Adipose tissue (tissue), 3 donors: ENCODE measurements around the gene GALNT16. TPM values are rescaled to one million over a fixed set of nuclear protein-coding genes. Genes with fewer than 3 reads are reported as not detected.
"Not testable (repeated sequence)": the region's sequence is repeated elsewhere in the genome, so short reads cannot be mapped to it uniquely, and the experiment has no call there.

Source experiments
- H3K27ac ChIP-seq: one replicate; pipeline ENCODE4 v1.5.1; 2013; ENCODE audit warnings: low read depth, low read length
- WGBS, 3 donors: extraction: QIAGEN DNeasy Blood & Tissue Kit; methylation state at CpG; one replicate each; pipeline ENCODE4 v1.1.7; 2013; 5-methylcytosine and 5-hydroxymethylcytosine counted together
- polyA plus RNA-seq, 3 donors: library from polyadenylated mRNA; stranded (reverse); fragments of 200-250 nt; gene quantifications; one replicate each; pipeline ENCODE4 v1.2.3, GENCODE V29; 2013
- donor health status: healthy with polysubstance abuse.
- donor health status: Bipolar disorder and iron deficiency.
- donor health status: healthy.

GALNT16 gene
- polyA plus RNA-seq = 1 to 10 TPM; 1.3 to 9.0 (median 4.7) TPM

- 1% methylated on average over 37 to 73 of the region's 74 CpGs for WGBS, 3 donors
- H3K27ac ChIP-seq = no peak within 1 kb of the TSS
These were observed at the start of gene GALNT16 for GRCh38 chr14:69259527-69260189. Gene GALNT16, plus strand, starts transcription at chr14:69260158. Its CDS starts 133 bp downstream, at chr14:69260291.

- 29 to 78% (median 68%) methylated on average over 2 of the region's 2 CpGs for WGBS, 3 donors
- no peak overlapping the region for H3K27ac ChIP-seq
These were observed 45.6 kb upstream of the GALNT16 start for GRCh38 chr14:69214393-69214792.

- H3K27ac ChIP-seq = not testable (repeated sequence)
- WGBS, 3 donors = 95 to 100% (median 100%) methylated on average over 1 to 2 of the region's 3 CpGs
These were observed 42.3 kb upstream of the GALNT16 start for GRCh38 chr14:69217663-69218062.

- no peak overlapping the region for H3K27ac ChIP-seq
- WGBS, 3 donors = 84 to 94% (median 92%) methylated on average over 4 of the region's 4 CpGs
These were observed 35.0 kb upstream of the GALNT16 start for GRCh38 chr14:69224946-69225345.

GRCh38 chr14:69226178-69226577 lies 33.8 kb upstream of the GALNT16 start:
- 39 to 59% (median 55%) methylated on average over 9 of the region's 9 CpGs for WGBS, 3 donors
- H3K27ac ChIP-seq = no peak overlapping the region

GRCh38 chr14:69226736-69227135 lies 33.2 kb upstream of the GALNT16 start:
- H3K27ac ChIP-seq = no peak overlapping the region
- 90 to 100% (median 99%) methylated on average over 2 of the region's 2 CpGs for WGBS, 3 donors

- WGBS, 3 donors = 43 to 63% (median 59%) methylated on average over 2 of the region's 2 CpGs
- H3K27ac ChIP-seq = no peak overlapping the region
These were observed 28.5 kb upstream of the GALNT16 start for GRCh38 chr14:69231486-69231885.

GRCh38 chr14:69232388-69232787 lies 27.6 kb upstream of the GALNT16 start:
- WGBS, 3 donors = 89 to 97% (median 90%) methylated on average over 3 of the region's 3 CpGs
- H3K27ac ChIP-seq = no peak overlapping the region

GRCh38 chr14:69234106-69234505 lies 25.9 kb upstream of the GALNT16 start:
- H3K27ac ChIP-seq = no peak overlapping the region

- WGBS, 3 donors = 91 to 98% (median 95%) methylated on average over 1 of the region's 1 CpG
- no peak overlapping the region for H3K27ac ChIP-seq
These were observed 24.2 kb upstream of the GALNT16 start for GRCh38 chr14:69235708-69236107.

- WGBS, 3 donors = 92 to 100% (median 100%) methylated on average over 1 of the region's 1 CpG
- no peak overlapping the region for H3K27ac ChIP-seq
These were observed 22.8 kb upstream of the GALNT16 start for GRCh38 chr14:69237142-69237541.

GRCh38 chr14:69237584-69237983 lies 22.4 kb upstream of the GALNT16 start:
- WGBS, 3 donors = 89 to 92% (median 91%) methylated on average over 12 of the region's 12 CpGs
- no peak overlapping the region for H3K27ac ChIP-seq

GRCh38 chr14:69238883-69239282 lies 21.1 kb upstream of the GALNT16 start:
- no peak overlapping the region for H3K27ac ChIP-seq
- 89 to 93% (median 92%) methylated on average over 4 of the region's 4 CpGs for WGBS, 3 donors

- H3K27ac ChIP-seq = no peak overlapping the region
- WGBS, 3 donors = 82 to 85% (median 84%) methylated on average over 13 of the region's 13 CpGs
These were observed 19.3 kb upstream of the GALNT16 start for GRCh38 chr14:69240527-69241173.

- H3K27ac ChIP-seq = no peak overlapping the region
- 64 to 79% (median 72%) methylated on average over 2 of the region's 2 CpGs for WGBS, 3 donors
These were observed 18.4 kb upstream of the GALNT16 start for GRCh38 chr14:69241577-69241976.

- H3K27ac ChIP-seq = no peak overlapping the region
- 50 to 60% (median 51%) methylated on average over 10 of the region's 10 CpGs for WGBS, 3 donors
These were observed 17.4 kb upstream of the GALNT16 start for GRCh38 chr14:69242311-69243224.

GRCh38 chr14:69244946-69245345 lies 15.0 kb upstream of the GALNT16 start:
- no peak overlapping the region for H3K27ac ChIP-seq
- WGBS, 3 donors = 88 to 91% (median 89%) methylated on average over 3 of the region's 3 CpGs

- 91 to 94% (median 91%) methylated on average over 3 of the region's 3 CpGs for WGBS, 3 donors
These were observed 13.6 kb upstream of the GALNT16 start for GRCh38 chr14:69246331-69246730.

More at GRCh38 chr14:69246331-69246730, 13.6 kb upstream of the GALNT16 start:
- no peak overlapping the region for H3K27ac ChIP-seq
